ENCODE data around the gene KRT33A. TPM values are rescaled to one million over a fixed set of nuclear protein-coding genes. Genes with fewer than 3 reads are reported as not detected.

KRT33A gene
- total RNA-seq, 1 experiment from 2014 or later, result not detected

DNA sequence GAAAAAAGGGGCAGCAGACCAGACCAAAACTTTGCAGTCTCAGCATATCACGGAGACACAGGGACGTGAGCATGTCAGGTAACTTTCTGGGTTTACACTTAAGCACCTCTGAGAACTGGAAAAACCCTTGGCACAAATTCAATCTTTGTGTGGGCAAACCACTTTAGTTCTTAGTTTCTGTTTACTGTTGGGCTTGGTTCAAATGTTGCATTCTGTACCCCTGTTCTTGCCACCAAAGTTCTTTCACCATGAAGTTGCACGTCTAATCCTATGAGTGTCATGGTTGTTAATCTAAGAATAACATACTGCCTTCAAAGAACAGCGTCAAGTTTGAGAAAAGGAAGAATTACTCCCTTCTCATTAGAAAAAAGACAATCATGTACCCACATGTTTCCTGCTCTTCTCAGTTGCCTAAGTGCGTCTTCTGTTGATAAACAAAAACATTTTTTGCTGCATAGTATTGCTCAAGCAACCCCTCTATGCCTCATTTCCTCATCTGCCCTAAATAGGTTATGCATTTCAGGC lies 11.6 kb downstream of the KRT33A start:
- in situ Hi-C loops (cut with HindIII; ENCODE audit: low pct_unique_long_range_greater_than_20kb, low sequenced_read_pairs), result no loop called here
- no peak for DNase-seq (ENCODE audit: low read depth, low spot score)

DNA sequence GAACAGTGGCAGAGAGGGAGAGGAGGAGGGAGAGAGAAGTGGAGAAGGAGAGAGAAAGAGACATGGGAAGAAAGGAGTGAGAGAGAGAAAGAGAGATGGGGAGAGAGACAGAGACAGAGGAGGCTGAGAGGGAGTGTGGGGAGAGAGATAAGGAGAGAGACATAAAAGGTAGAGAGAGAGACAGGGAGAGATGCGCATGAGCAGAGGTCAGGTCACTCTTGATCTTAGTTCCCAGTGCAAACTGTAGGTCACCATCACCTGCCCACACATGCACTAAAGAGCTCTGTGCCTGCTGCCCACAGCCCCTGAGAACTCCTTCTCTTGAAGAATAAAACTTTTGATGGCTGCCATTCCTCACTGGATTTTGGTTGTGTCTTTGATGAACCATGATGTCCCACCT lies 14.9 kb downstream of the KRT33A start:
- no peak for DNase-seq (ENCODE audit: low read depth, low spot score)
- in situ Hi-C loops (cut with HindIII; ENCODE audit: low pct_unique_long_range_greater_than_20kb, low sequenced_read_pairs), result no loop called here

DNA sequence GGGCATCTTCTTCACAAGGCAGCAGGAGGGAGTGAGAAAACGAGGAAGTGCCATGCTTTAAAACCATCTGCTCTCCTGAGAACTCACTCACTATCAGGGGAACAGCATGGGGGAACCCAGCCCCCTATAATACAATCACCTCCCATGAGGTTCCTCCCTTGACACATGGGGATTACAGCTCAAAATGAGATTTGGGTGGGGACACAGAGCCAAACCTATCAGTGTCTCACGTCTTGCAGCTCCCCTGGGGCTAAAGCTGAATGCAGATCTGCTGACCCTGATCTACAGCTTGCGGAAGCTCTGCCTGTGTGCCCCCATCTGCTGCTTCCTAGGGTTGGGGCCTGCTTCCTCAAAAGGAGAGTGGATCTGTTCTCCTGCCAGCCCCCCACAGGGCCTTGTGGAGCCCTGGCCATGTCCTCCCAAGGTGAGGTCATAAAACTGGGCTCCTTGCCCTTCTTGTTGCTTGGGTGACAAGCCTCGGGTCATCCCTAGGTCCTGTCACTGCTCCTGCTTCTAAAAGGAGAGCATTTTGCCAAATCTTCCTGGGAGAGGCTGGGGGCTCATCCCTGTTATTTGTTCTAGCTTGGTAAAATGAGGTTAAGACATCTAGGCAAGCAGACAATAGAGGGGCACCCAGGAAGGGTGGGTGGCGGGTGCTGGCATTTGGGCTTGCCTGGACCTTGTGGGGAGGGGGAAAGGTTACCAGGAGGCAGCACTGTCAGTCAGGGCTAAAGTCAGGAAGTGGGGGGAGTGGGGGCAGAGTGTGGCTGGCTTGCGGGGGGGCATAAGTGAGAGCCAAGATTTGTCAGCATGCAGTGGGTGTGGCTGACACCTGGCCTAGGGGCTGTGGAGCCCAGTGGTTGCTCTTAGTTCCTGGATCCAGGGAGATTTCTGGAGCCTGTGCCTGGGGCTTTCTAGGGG lies 16.0 kb downstream of the KRT33A start:
- in situ Hi-C loops (cut with HindIII; ENCODE audit: low pct_unique_long_range_greater_than_20kb, low sequenced_read_pairs), result no loop called here
- no peak for DNase-seq (ENCODE audit: low read depth, low spot score)

DNA sequence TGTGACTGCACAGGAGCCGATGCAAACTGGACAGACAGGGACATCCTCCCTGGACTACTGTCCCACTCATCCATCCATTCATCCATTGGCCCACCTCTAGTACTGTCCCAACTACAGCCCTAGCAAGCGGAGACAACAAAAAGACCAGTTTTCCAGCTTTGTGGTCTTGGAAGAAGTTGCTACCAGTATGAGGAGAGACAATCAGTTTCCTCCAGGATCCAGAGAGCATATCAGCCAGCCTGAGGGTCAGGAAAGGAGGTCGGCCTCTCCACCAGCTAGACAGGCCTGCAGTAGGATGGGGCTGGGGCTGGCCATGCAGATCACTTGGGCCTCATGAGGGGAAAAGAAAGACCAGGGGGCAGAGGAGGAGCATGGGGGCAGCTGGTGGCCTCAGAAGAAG lies 16.8 kb downstream of the KRT33A start:
- no peak for DNase-seq (ENCODE audit: low read depth, low spot score)
- in situ Hi-C loops (cut with HindIII; ENCODE audit: low pct_unique_long_range_greater_than_20kb, low sequenced_read_pairs), result no loop called here

DNA sequence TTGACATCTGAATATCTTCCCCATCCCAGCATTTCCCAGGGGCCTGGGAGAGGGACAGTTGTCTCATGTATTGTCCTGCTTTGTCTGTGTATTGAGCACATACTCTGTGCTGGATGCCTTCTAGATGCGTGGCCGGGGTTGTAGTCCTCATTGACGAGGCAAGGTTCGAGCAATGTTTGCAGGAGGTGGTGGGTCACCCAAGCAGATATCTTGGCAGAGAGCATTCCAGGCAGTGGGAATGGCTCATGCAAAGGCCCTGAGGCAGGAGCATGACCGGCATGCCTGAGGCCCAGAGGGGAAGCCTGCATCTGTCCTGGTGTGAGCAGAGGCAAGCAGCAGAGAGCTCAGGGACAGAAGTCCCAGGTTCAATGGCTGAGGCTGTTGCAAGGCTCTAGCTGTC lies 17.5 kb downstream of the KRT33A start:
- in situ Hi-C loops (cut with HindIII; ENCODE audit: low pct_unique_long_range_greater_than_20kb, low sequenced_read_pairs), result no loop called here
- DNase-seq (ENCODE audit: low read depth, low spot score), result no peak

DNA sequence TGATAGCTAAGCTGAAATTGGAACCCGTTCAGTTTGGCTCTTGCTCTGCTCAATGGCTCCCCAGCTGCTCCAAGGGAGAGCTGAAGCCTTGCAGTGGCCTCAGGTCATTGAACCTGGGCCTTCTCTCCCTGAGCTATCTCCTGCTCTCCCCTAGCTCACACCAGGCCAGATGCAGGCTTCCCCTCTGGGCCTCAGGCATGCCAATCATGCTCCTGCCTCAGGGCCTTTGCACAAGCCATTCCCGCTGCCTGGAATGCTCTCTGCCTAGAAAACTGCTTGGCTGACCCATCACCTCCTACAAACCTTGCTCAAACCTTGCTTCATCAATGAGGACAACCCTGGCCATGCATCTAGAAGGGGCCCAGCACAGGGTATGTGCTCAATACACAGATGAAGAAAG lies 18.4 kb downstream of the KRT33A start:
- in situ Hi-C loops (cut with HindIII; ENCODE audit: low pct_unique_long_range_greater_than_20kb, low sequenced_read_pairs), result no loop called here
- no peak for DNase-seq (ENCODE audit: low read depth, low spot score)

DNA sequence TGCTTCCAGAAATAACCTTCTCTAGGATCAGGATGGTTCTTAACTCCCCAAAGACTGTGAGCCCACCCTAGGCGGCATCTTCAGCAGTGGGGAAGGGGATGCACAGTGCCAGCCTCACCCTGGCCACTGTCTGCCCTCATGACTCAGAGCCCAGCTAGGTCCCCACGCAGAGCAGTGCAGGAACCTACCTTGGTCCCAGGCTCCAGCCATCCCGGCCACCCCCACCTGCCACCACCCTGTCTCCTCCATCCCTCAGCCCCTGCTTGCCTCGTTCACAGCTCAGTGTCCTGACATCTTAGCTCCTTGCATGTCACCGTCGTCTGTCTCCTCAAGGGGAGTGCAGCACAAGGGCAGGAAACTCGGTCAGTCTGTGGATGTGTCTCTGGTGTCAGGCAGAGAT lies 19.0 kb downstream of the KRT33A start:
- in situ Hi-C loops (cut with HindIII; ENCODE audit: low pct_unique_long_range_greater_than_20kb, low sequenced_read_pairs), result no loop called here
- no peak for DNase-seq (ENCODE audit: low read depth, low spot score)

DNA sequence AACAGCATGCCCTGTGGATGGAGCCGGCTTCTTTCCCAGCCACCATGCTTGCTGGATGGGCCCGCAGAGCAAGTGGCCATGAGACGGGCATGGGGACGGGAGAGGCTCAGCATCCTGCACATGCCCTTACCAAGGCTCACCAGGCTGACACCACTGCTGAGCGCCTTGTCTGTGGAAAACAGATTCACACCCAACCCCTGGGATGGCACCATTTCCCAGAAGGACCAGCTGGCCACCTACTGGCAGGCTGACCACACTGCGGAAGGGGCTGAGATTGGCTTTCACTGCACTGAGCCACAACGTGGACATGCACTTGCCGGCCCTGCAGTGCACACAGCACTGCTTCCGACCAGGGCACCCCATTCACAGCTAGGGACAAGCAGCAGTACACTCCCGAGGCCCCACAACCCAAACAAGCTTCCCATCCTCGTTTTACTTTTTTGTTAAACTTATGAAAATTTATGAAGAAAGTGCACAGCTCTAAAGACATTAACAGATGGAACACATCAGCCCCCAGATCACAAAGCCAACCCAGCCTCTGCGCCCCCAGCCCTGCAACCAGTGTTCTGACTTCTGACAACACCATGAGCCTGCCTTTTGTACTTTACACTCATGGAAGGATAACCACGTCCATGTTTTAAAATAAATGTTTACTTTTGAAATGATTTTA lies 21.2 kb downstream of the KRT33A start:
- in situ Hi-C loops (cut with HindIII; ENCODE audit: low pct_unique_long_range_greater_than_20kb, low sequenced_read_pairs), result no loop called here
- peak; percentile 77 for DNase-seq (ENCODE audit: low read depth, low spot score)

DNA sequence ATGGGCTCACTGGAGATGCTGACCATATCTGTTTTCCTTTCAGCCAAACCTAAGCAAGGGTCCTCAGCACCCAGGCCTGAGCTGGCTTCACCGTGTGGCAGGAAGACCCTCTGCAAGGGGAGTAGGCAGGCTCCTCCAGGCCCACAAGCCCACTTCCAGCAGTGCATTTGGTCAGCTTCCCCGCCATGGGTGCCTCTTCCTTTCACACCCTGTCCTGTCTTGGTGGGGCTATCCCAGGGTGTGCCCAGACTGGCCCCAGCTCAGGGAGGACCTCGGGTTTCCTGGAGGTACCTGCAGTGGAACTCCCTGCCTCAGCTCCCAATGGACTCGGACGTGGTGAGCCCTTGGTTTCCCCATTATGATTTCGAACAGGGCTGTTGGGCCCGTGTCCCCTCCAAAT lies 22.4 kb downstream of the KRT33A start:
- in situ Hi-C loops (cut with HindIII; ENCODE audit: low pct_unique_long_range_greater_than_20kb, low sequenced_read_pairs), result no loop called here
- DNase-seq (ENCODE audit: low read depth, low spot score), result no peak

DNA sequence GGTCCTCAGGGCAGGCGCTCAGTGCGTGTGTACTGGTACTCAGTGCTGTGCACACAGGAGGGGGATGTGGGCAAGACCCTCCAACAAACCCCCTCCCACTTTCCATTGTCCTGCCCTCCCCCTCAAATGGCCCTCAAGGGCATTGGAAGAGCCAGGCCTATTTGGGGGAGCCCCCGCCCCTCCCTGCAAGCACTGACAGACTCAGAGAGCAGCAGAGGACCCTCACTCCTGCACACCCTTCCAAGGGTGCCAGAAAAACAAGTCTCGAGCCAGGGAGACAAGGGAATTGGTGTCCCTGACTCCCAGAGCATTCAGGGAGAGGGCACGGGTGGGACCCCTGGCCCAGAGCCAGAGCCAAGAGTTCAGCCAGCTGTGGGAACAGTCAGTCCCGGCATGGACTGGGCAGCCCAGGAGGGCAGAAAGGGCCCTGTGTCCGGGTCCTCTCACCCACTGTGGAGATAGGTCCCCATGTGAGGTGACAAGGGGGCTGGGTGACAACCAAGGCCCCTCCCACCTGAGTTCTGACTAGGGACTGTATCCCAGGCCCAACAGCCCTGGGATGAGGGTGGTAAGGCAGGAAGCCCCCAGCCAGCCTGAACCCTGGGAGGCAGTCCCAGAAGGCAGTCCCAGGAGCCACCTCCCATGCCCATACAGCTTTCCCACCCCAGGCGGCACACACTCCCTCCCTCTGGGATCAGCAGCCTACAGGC lies 23.1 kb downstream of the KRT33A start:
- DNase-seq (ENCODE audit: low read depth, low spot score), result no peak
- in situ Hi-C loops (cut with HindIII; ENCODE audit: low pct_unique_long_range_greater_than_20kb, low sequenced_read_pairs), result no loop called here

DNA sequence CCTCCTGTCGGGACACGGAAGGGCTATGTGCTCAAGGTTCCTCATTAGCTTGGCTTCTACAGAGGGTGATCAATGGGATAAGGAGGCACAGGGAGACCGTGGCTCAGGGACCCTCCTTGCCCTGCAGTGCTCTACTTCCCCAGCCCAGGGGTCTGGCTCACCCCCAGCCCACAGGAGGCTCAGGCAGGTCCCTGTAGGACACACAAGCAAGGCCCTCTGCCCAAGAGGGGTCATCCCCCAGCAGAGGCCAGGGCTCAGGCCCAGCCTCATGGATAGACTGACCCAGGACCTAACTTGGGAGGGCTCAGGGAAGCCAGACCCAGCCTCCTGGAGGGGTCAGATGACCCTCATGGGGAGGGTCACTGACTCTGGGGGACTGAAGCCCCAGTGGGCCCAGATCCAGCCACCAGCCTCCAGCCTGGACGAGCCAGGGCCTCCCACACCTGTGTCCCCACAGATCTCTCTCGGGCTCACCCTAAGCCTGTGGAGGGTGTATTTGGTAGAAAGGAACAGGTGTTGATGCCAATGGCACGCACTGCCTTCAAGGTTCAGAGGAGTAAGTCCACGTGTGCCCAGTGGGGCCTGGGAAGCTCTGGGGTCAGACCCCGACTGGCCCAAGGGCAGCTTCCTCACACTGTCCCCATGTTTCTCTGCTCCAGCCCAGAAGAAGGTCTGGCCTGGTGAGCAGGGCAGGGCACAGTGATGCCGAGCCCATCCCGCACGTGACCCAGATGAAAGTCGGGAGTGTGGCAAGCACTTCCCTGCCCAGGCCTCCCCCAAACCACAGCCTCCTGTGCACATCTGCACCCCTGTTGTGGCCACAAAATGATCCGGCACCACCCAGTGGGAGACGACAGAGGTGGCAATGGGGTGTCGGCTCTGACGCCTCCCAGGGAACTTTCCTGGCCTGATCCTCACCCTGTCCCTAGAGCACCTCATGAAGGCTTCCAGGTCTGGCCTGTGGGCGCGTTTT lies 24.2 kb downstream of the KRT33A start:
- in situ Hi-C loops (cut with HindIII; ENCODE audit: low pct_unique_long_range_greater_than_20kb, low sequenced_read_pairs), result no loop called here
- DNase-seq (ENCODE audit: low read depth, low spot score), result no peak

DNA sequence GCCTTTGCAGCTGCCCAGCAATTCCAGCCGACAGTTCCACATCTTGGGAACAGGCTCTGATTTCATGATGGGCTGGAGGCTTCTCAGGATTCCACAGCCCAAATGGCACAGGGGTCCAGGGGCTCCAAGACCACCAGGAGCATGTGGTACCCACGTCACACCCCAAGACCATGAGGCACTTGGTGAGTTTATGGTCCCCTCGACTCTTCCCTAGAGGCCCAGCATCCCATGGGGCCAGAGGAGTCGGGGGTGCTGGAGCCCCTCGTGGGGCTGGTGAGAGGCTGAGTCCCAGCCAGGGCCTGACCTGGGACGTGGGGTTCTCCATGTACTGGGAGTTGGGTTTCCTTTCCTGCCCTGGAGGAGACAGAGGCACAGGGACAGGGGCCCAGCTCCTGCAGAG lies 25.0 kb downstream of the KRT33A start:
- no peak for DNase-seq (ENCODE audit: low read depth, low spot score)
- in situ Hi-C loops (cut with HindIII; ENCODE audit: low pct_unique_long_range_greater_than_20kb, low sequenced_read_pairs), result no loop called here

DNA sequence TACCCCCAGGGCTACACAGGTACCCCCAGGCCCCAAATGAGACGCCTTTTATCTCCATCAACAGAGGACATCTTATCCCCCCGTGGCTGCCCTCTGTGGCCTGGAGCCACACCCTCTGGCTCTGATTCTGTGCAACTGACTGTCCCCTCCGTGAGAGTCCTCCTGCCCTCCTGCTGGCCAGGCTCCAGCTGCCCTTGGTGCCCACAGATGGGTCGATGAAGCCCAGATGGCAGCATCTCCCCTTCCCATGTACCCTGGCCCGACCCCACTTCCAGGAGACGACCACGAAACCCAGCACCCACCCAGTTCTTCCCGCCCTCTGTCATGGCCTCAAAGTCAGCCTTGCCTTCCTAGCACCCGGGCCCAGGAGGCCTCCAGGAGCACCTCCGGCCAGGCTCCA lies 25.5 kb downstream of the KRT33A start:
- in situ Hi-C loops (cut with HindIII; ENCODE audit: low pct_unique_long_range_greater_than_20kb, low sequenced_read_pairs), result no loop called here
- no peak for DNase-seq (ENCODE audit: low read depth, low spot score)

DNA sequence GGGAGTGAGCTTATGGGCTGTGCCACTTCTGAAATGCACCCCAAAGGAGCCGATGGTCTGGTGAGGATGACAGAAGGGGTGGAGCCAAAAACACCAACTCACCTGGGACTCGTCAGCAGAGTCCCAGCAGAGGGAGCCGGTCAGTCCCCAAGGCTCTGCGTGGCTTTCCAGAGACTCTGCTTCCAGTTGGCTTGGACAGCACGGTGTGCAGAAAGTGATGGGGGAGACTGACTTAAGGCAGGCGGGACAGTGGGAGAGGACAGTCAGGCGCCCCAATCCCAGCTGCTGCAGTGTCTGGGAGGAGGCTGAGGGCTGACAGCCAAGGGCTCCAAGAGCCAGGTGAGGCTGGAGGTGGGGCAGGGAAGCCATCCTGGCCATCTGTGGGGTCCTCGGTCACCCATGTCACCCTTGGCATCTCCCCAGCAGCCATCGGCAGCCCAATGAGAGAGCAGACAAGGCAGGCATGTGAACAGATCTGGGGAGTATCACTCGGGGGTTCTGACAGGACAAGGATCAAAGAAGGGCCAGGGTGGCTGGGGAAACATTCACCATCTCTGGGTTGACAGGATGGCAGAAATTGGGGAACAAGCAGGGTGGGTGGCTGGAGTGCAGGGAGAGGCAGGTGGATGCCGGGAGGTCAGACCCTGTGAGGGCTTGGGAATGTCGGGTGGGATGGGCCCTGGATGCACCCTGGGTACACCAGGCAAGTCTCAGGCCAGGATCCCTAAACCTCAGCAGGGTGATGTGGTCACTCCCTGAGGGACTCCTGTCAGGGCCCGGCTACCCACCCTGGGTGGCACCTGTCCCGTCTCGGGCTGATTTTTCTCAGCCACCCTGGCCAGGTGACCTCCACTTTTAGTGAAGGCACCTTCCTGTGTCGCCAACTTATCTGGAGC lies 26.2 kb downstream of the KRT33A start:
- no peak for DNase-seq (ENCODE audit: low read depth, low spot score)
- in situ Hi-C loops (cut with HindIII; ENCODE audit: low pct_unique_long_range_greater_than_20kb, low sequenced_read_pairs), result no loop called here

DNA sequence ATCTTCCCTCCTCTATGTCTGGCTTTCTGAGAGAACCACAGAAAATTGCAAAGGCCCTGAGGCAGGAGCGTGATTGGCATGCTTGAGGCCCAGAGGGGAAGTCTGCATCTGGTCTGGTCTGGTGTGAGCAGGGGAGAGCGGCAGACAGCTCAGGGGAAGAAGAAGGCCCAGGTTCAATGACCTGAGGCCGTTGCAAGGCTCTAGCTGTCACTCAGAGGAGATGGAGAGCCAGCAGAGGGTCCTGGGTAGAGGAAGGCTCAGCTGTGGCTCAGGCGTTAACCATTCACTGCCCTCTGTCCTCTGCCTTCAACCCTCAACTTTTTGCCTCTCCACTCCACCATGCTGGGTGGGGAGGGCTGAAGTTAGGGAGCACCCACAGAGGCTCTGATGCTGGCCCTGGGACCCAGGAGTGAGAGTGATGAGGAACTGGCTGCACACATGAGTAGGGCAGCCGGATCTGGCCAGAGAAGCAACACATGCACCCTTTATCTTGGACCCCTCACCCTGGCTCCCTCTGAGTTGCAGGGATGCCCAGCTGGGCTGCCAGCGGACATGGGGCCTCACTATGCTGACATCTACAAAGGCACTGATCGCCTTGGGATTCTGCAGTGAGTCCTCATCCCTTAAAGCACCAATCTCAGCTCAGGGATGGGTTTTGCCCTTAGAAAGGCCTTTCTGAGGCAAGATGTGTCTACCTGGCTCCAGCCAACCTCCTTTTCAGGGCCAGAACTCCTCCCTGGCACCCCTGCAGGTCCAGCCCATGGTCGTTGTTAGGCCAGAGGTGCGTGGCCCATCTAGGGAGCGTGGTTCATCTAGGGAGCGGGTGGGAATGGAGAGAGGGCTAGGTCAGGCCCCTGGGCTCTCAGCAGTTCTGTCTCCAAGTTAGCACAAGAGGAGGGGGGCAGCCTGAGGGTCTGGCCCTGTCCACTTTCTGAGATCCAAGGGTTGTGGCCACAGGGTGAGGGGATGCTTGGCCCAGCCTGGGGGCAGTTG lies 27.4 kb downstream of the KRT33A start:
- in situ Hi-C loops (cut with HindIII; ENCODE audit: low pct_unique_long_range_greater_than_20kb, low sequenced_read_pairs), result no loop called here
- no peak for DNase-seq (ENCODE audit: low read depth, low spot score)

All from SK-MEL-5 (cell line).